Astrocyte (in vitro differentiated cells and primary cell): ENCODE data around the gene ZNF280C. TPM values are rescaled to one million over a fixed set of nuclear protein-coding genes. Genes with fewer than 3 reads are reported as not detected.
A peak's percentile ranks its signal among the peaks of the same experiment; 100 is the strongest.

Experiments used
- DNase-seq: peaks from one replicate; pipeline ENCODE4 v3.0.0-alpha.2; 2010; ENCODE audit warnings: low read depth
- FAIRE-seq: peaks from 2 replicates; lab custom pipeline; 2011; peaks lifted over from hg19 to GRCh38; lab: Jason Lieb, UNC
- H2AFZ ChIP-seq: 2 replicates; pipeline ENCODE4 v1.6.0; 2012; ENCODE audit warnings: low read depth, low read length, inconsistent platforms
- H3K27ac ChIP-seq: 2 replicates; pipeline ENCODE4 v1.5.1; 2011; ENCODE audit warnings: low read depth, low read length, inconsistent platforms
- H3K27me3 ChIP-seq: 2 replicates; pipeline ENCODE4 v1.6.0; 2011; ENCODE audit warnings: low read length, inconsistent platforms; ENCODE audit not compliant: insufficient read depth
- H3K36me3 ChIP-seq: 2 replicates; pipeline ENCODE4 v1.5.1; 2011; ENCODE audit warnings: low read length, inconsistent platforms; ENCODE audit not compliant: insufficient read depth
- H3K4me1 ChIP-seq: 2 replicates; pipeline ENCODE4 v1.5.1; 2011; ENCODE audit warnings: low read length, inconsistent platforms; ENCODE audit not compliant: insufficient read depth
- H3K4me2 ChIP-seq: 2 replicates; pipeline ENCODE4 v1.6.0; 2012; ENCODE audit warnings: low read length, inconsistent platforms
- H3K4me3 ChIP-seq: 2 replicates; pipeline ENCODE4 v1.5.1; 2011; ENCODE audit warnings: low read depth, mild to moderate bottlenecking, low read length, inconsistent platforms; ENCODE audit not compliant: insufficient read depth
- H3K79me2 ChIP-seq: 2 replicates; pipeline ENCODE4 v1.6.0; 2012; ENCODE audit warnings: mild to moderate bottlenecking, low read length, inconsistent platforms; ENCODE audit not compliant: insufficient read depth
- H3K9ac ChIP-seq: 2 replicates; pipeline ENCODE4 v1.6.0; 2012; ENCODE audit warnings: mild to moderate bottlenecking, low read length, inconsistent platforms
- H3K9me3 ChIP-seq: 2 replicates; pipeline ENCODE4 v1.5.1; 2012; ENCODE audit warnings: low read depth, mild to moderate bottlenecking, low read length, inconsistent platforms; ENCODE audit not compliant: insufficient read depth
- H4K20me1 ChIP-seq: 2 replicates; pipeline ENCODE4 v1.6.0; 2012; ENCODE audit warnings: low read length, inconsistent platforms; ENCODE audit not compliant: insufficient read depth
- H3K27ac Mint-ChIP-seq: one replicate; pipeline ENCODE4 v1.8.0; 2021; ENCODE audit warnings: mild to moderate bottlenecking, mixed read lengths; ENCODE audit not compliant: unreplicated experiment
- H3K27me3 Mint-ChIP-seq: one replicate; pipeline ENCODE4 v1.8.0; 2021; ENCODE audit warnings: low read depth, mixed read lengths; ENCODE audit not compliant: unreplicated experiment
- H3K36me3 Mint-ChIP-seq: one replicate; pipeline ENCODE4 v1.8.0; 2021; ENCODE audit warnings: low read depth, mixed read lengths; ENCODE audit not compliant: unreplicated experiment
- H3K4me1 Mint-ChIP-seq: one replicate; pipeline ENCODE4 v1.8.0; 2021; ENCODE audit warnings: low read depth, mixed read lengths; ENCODE audit not compliant: unreplicated experiment
- H3K4me3 Mint-ChIP-seq: one replicate; pipeline ENCODE4 v1.8.0; 2021; ENCODE audit warnings: mild to moderate bottlenecking, moderate library complexity, mixed read lengths; ENCODE audit not compliant: unreplicated experiment
- H3K9me3 Mint-ChIP-seq: one replicate; pipeline ENCODE4 v1.8.0; 2021; ENCODE audit warnings: mild to moderate bottlenecking, mixed read lengths; ENCODE audit not compliant: unreplicated experiment
- CTCF ChIP-seq: IDR thresholded peaks from 2 replicates; pipeline ENCODE4 v1.5.1; 2011; ENCODE audit warnings: low read depth, mild to moderate bottlenecking, inconsistent platforms, low read length, moderate library complexity; ENCODE audit not compliant: insufficient read depth
- EZH2 ChIP-seq: IDR thresholded peaks from 2 replicates; pipeline ENCODE4 v1.6.1; 2012; ENCODE audit warnings: mild to moderate bottlenecking, low read length, inconsistent platforms; ENCODE audit not compliant: insufficient read depth
- total RNA-seq: library from RNA; stranded (reverse); gene quantifications from 2 replicates; pipeline ENCODE4 v1.2.1, GENCODE V29; 2021

The ZNF280C gene
- total RNA-seq, 1 donor from 2014 or later, result 7.8 TPM

- Mint-ChIP-seq H3K27ac (no peak overlapping the region), H3K4me1 (no peaks in the 10 kb centered on the region), H3K9me3 (no peaks in the 10 kb centered on the region), H3K4me3 (no peak overlapping the region), H3K27me3 (no peaks in the 10 kb centered on the region), H3K36me3 (no peaks in the 10 kb centered on the region)
- Histone ChIP-seq H2AFZ (no peak overlapping the region), H3K27me3 (no peaks in the 10 kb centered on the region), H3K4me1 (no peaks in the 10 kb centered on the region), H3K27ac (no peak overlapping the region), H3K36me3 (no peaks in the 10 kb centered on the region), H3K4me2 (no peak overlapping the region), H3K9me3 (no peaks in the 10 kb centered on the region), H3K79me2 (peaks cover 3% of the 10 kb centered on the region), H3K4me3 (no peak overlapping the region), H4K20me1 (peaks cover 7% of the 10 kb centered on the region), H3K9ac (no peak overlapping the region)
- DNase-seq (peak; percentile 51), FAIRE-seq (no peak)
- TF ChIP-seq CTCF (no peak), EZH2 (no peak)
These were observed 113.1 kb downstream of the ZNF280C start for GRCh38 chrX:130155564-130155963.

Other genes starting within 250 kb of the ZNF280C start
- gene ELF4, start 158.4 kb downstream of the ZNF280C start, total RNA-seq, result 30.5 and 31.2 TPM in 2 replicates
- 38.1 and 39.6 TPM in 2 replicates for gene AIFM1, start 103.1 kb downstream of the ZNF280C start, total RNA-seq
- 1.7 and 1.9 TPM in 2 replicates for gene RAB33A, start 96.9 kb downstream of the ZNF280C start, total RNA-seq
- 16.0 and 17.4 TPM in 2 replicates for gene SLC25A14, start 71.0 kb upstream of the ZNF280C start, total RNA-seq
- gene GPR119, start 116.8 kb upstream of the ZNF280C start, total RNA-seq, result not detected in 2 replicates
- gene RBMX2, start 133.1 kb upstream of the ZNF280C start, total RNA-seq, result 19.7 TPM in 2 replicates